HL-60/S4 (cell line): Measurements from ENCODE around the gene MEGF6.
"Not testable (repeated sequence)": the region's sequence is repeated elsewhere in the genome, so short reads cannot be mapped to it uniquely, and the experiment has no call there.

Source experiments
- in situ Hi-C: fragments of 300-500 bp; cut with MboI; formaldehyde crosslinking; loops from 2 replicates; pipeline ENCODE4 v1.14.3; 2022; ENCODE audit warnings: low sequenced_read_pairs

MEGF6 gene

DNA sequence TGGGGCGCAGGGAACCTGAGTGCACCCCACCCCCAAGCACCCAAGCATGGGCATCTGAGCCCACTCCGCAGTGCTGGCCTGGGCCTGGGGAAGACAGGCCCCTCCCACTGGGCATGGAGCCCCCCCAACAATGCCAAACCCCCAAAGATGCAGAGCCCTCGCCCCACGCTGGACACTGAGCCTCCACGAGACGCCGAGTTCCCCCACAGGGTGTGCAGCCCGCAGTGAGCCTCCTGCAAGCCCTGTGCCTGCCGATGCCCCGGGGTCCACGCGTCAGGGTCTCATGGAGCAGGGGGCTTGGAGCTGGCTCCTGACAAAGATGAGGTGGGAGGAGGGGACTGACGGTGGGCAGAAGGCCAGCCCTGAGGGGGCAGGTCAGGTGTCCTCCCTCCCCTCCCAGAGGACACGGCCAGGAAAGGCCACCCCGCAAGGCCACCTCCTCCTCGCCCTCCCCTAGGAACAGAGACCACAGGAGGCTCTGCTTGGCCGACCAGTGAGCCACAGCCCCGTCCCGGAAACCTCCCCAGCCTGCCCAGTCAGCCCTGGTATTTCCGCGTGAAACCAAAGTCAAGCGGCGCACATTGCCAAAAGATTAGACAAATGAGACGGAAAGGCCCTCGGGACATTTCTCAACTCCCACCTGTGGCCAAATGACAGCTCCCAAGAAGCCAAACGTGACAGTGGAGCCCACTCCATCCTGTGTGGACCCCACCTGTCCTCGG, 33.4 kb downstream of the MEGF6 start:
- in situ Hi-C loops, result no loop called here

DNA sequence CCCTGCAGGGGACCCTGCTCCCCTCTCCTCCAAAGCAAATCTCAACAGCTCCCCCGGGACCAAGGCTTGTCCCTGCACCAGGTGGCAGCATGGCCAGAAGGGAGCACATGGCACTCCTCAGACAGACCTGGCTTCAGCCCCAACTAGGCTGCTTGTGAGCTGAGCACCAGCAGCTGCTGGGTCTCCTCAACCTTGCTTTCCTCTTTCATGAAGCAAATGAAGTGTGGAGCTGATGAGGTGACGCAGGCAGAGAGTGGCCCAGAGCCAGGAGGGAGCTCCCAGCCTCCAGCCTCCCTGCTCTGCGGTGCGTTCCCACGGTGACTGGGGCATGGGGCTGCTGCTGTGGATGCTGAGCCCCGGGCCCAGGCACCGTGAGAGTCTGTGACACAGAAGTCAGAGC, 34.0 kb downstream of the MEGF6 start:
- in situ Hi-C loops, result no loop called here

DNA sequence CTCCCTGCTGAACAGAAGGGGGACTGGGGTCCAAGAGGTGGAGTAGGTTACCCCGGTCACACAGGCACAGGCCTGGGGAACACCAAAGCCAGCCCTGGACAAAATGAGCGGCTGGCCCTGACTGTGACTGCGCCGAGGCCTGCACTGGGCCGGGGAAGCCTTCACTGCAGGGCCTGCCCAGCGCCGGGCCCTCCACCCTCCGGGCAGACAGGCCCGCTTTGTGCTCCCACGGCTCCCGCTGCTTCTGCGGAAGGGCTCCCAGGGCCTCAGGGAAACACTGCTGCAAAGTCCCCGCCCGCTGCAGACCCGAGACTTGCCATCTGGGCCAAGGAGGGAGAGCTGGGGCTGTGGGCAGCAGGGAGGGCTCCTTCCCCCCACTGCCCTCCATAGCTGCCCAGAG, 35.3 kb downstream of the MEGF6 start:
- in situ Hi-C loops, result no loop called here

DNA sequence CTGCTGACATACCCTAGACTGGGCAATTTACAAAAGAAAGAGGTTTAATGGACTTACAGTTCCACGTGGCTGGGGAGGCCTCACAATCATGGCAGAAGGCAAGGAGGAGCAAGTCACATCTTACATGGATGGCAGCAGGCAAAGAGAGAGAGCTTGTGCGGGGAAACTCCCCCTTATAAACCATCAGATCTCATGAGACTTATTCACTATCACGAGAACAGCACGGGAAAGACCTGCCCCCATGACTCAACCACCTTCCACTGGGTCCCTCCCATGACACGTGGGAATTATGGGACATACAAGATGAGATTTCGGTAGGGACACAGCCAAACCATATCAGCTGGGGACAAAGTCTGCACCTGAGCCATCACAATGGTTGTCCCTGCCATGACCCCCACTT, 35.8 kb downstream of the MEGF6 start:
- in situ Hi-C loops, result not testable (repeated sequence)

DNA sequence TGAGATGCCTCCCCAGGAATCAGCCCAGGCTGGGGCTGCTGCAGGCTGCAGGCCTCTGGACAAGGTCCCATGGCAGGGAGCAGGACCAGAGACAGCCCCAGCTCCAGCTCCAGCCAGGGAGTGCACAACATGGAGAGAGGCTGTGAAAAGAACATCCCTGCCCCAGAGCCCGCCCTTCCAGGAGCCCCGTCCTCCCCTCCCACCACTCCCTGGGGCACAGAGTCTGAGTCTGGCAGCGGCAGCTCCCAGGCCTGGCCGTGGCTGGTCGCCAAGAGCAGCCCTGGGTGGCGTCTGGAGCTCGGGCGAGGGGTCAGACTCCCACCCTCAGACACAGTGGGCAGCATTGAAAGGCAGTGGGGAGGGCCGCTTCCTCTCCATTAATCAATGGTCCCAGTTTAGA, 37.8 kb downstream of the MEGF6 start:
- in situ Hi-C loops, result no loop called here

DNA sequence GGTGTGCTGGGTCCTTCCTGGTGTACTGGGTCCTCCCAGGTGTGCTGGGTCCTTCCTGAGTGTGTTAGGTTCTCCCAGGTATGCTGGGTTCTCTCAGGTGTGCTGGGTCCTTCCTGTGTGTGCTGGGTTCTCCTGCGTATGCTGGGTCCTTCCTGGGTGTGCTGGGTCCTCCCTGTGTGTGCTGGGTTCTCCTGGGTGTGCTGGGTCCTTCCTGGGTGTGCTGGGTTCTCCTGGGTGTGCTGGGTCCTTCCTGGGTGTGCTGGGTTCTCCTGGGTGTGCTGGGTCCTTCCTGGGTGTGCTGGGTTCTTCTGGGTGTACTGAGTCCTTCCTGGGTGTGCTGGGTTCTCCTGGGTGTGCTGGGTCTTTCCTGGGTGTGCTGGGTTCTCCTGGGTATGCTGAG, 38.7 kb downstream of the MEGF6 start:
- in situ Hi-C loops, result not testable (repeated sequence)

DNA sequence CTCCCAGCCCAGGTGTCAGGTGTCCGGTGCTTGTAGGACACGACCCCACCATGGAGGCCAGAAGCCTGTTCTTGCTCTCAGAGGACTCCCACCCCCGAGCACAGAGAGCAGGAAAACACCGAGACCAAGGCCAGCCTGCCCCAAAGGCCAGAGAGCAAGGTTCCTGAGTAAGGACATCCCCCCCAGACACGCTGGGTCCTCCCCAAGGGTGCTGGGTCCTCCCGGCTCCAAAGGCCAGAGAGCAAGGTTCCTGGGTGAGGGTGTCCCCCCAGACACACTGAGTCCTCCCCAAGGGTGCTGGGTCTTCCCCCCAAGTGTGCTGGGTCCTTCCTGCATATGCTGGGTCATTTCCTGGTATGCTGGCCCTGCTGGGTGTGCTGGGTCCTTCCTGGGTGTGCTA, 40.0 kb downstream of the MEGF6 start:
- in situ Hi-C loops, result no loop called here

DNA sequence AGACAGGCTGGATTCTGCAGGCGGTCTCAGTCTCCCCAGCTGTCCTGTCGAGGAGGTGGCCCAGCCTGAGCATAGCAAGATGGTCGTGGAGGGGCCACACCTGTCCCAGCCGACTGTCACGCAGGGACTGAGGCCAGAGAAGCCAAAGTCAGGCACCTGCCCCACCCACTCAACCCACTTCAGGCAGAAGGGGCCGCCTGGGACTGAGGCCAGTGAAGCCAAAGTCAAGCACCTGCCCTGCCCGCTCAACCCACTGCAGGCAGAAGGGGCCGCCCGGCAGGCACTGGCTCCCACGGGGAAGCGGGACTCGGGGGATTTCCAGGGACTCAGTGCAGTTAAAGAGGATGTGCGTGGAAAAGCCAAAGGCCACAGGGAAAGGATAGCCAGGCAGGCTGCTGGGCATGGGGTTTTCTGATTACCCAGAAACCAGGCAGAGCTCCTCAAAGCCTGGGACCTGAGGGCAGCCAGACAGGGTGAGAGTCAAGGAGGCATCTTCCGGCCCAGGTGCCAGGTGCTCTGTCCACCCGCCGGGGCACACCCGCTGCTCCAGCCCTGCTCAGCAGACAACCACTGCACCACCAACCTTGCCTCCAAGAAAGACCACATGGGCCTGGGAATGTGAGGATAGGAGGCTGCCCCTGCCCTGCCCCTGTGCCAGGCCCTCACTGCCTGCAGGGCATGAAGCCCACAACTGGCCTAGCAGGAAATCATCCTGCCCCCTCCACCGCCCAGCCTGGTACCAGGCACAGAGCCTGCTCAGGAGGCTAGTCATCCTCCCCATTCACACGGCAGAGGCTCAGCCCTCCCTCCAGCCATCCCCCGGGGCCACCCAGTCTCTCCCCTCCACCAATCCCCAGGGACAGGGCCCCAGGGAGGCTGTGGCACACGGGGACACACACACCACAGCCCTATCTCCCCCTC, 41.0 kb downstream of the MEGF6 start:
- in situ Hi-C loops, result no loop called here

DNA sequence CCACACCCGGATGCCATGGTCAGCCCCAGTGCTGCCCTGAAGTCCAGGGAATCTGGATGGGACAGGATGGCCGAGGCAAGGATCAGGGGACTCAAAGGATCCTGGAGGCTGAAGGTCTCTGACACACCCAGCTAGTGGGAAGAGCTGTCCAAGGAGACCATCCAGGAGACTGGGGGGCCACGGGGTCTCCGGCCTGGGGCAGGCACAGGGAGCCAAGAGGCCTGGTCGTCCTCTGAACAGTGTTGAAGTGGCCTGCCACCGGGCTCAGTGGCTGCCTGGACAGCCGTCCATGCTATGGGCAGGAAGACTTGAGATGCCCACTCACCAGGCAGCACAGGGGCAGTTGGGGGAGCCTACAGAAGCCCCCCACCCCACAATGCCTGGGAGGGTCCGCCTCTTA, 41.9 kb downstream of the MEGF6 start:
- in situ Hi-C loops, result no loop called here

DNA sequence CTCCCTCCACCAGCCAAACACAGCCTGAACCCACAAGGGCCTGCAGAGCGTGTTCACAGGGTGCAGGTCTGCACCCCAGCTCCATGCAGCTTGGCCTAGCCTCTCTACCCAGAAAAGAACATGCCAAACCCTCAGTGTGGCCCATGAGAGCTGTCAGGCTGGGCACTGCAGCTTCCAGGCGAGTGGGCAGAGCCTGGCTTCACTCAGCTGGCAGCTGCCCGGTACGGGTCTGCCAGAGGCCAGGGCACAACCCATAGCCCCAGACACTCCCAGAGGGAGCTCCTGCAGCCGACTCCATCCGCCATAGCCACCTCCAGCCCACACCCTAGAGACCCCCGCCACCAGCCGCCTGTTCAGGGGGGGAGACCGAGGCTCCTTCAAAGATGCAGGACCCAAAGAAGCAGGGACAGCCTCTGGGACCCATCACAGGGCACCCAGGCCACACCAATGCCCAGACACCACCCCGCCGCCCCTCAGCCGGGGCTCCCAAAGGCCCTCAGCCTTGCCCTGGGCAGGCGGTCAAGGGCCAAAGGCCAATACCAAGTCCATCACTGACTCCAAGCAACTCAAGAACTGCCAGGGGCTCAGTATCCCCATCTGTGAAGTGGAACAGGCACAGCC, 42.4 kb downstream of the MEGF6 start:
- in situ Hi-C loops, result no loop called here

DNA sequence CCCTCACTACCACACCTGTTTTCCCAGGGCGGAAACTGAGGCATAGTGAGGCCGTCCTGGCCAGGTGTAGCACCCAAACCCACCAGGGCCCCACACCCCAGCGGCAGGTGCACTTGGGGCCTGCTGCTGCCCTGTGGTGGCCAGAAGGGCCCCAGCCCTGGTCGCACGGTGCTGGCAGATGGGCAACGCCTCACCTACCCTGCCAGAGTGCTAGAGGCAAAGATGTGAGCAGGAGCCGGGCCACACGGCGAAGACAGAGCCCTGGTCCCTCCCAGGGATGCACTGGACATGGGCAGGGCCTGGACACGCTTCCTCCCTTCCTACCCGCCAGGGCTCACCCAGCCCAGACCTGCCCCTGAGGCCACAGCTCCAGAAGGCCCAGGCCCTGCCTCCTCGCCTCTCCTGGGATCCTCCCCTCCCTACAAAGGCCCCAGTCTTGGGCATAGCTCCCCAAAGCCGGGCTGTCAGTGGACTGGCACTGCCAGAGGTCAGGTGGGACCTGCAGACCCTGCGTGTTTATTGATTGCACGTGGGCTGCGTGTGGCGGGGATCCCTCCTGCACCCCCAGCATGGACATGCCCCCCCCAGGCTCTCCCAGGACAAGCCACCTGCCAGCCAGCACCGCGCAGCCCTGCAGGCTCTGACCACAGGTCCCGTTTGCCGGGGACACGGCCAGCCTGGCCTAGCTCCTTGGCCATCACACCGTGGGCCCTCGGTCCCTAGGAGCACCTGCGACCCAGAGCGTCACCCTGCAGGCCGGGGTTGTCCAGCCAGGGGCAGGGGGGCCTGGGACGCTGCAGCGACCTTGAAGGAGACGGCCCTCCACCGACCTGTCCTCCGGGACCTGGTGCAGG, 44.1 kb downstream of the MEGF6 start:
- in situ Hi-C loops, result no loop called here

DNA sequence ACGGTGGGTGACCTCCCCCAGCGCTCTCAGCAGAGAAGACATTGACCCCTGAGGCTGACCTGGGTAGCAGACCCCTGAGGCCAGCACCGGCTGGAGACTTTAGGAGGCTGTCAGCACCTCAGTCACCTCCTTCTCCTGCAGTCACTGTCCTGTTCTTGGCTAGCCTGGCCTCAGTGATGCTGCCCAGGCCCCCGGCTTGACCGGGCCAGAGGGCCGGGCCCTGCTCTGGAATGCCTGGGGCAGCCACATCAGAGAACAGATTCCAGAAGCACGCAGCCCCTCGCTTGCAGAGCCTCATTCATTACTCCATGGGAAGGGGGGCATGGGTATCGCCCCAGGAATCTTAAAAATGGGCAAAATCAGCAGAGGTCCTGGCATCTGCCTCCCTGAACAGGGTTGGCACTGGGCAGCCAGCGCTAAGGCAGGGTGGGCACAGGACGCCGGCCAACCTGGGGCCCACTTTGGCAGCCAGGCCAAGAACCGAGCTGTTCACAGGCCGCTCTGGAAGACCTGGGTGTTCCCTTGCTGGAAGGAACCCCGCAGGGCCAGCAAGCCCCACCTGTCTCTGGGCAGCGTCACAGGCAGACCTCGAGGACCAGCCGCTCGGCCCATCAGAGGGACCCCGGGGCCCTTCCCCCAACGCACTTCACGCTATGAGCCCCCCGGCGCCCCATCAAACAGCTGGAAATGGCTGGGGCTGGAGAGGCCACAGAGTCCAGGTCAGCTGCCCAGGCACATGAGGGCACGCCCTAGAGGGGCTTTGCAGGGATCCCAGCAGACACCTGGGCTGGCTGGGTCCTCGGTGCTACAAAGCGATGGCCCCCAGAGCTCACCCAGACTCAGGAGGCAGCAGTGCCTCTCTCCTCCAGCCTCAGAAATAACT, 45.1 kb downstream of the MEGF6 start:
- in situ Hi-C loops, result no loop called here

DNA sequence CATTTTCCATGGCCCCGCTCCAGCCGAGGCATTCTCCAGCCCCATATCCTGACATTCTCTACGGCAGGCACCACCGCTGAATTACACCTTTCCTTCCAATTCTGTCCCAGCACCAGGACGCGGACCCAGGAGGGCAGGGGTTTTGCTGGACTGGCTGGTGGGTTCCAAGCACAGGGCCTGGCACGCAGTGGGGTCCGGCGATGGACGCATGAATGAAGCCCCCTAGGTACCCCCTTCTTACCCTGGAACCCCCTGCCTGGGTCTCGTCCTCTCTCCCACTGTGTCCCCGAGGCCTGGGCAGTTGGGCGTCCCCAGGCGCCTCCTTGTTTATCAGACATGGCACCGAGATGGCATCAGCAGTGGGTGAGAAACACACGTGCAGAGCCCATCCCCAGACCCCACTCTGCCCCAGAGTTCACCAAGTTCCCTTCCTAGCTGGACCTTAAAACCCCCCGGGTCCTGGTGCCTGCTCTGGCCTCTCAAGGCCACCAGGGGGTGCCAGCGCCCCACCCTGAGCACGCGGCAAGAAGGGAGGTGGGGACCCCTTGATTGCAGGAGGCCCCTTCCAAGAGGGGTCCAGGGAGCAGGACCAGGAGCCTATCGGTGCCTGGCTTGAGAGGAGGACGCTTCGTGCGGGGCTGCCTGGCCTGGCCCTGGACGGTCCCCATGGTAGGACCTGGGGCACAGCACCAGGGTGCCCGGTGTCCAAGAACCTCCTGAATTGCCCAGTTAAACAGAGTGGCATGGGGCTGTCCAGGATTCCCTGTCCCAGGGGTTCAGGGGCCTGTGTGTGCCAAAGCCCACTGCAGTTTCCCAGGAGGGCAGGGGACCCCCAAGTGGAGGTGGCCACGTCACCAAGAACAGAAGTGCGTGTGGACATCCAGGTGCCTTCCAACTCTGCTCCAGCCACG, 46.1 kb downstream of the MEGF6 start:
- in situ Hi-C loops, result no loop called here

DNA sequence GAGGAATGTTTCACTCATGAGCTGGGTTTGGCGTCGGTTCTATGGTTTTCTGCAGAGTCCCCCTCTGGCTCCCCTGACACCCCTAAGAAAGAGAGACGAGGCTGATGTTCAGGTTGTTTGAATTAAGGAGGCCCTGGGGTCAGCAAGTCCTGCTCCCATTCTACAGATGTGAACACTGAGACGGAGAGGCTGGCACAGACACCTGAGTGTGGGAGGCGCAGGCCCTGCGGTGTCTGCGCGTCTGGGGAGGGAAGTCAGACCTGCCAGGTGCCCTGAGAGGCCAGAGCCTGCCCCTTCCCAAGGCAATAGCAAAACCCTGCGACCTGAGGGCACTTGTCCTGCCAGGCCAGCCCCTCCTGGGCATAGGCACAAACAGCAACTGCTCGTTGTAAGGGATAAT, 47.7 kb downstream of the MEGF6 start:
- in situ Hi-C loops, result no loop called here

DNA sequence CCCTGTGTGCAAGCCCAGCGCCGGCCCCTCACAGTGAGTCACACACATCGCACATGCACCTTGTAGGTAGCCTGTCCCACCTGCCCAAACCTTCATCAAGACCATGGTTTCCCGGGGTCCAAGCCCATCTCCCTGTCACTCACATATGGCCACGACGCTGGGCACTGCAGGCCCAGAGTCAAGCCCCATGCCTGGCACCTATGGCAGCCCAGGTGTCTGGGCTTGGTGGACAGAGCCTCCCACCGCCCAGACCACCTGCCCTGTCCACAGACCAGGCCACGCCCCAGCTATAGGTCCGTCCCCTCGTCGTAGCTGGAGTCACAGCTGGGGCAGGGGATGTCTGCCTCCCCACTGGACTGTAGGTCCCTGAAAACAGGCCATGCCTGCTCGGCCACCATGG, 48.2 kb downstream of the MEGF6 start:
- in situ Hi-C loops, result no loop called here

DNA sequence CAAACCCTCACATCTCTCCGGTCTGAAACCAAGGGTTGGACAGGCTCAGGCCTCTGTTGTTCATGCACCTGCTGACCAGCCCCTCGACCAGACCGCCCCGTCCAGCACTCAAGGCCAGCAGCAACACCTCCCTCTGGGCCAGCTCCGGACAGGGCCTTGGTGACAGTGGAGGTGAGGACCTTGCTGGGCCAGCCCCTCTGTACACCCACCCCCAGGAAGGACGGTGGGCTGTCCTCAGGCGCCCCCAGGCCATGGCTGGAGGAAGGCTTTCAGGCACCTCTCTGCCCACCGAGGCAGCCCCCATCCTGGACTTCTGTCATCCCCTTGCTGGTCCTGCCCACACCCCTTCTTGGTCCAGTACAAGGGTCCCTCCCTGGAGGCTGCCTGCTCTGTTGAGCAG, 48.6 kb downstream of the MEGF6 start:
- in situ Hi-C loops, result no loop called here

DNA sequence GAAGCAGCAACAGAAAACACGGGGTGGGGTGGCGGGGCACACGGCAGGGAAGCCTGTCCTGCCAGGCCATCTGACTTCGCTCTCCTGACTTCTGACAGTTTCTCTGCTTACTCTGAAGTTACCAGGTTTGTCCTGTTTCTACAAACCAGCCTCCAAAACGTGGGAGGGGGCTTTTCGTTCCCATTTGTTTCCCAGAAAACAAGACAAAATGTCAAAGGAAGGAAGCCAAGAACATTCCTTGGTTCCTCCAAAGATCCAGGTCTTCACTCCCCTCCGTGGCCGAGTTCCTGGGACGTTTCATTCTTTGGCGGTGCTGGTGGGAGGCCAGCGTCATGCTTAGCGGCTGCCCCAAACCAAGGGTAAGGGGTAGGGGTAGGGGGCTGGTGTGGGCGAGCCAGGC, 49.6 kb downstream of the MEGF6 start:
- in situ Hi-C loops, result no loop called here

DNA sequence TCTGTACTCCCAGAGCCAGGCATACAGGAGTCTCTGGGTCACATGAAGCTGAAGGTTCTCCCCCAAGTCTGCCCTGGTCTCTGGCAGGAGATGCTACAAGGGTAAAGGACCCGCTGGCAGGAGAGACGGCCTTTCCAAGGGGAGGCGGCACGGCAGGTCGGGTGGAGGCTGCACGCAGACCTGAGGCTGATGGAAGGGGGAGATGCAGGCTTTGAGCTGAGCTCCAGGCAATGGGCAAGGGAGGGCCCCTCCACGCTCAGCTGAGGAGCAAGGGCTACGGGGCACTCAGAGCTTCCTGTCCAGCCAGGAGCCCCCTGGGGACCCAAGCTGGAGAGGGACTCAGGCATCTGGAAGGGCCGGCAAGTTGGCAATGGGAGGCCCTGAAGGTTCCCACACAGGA, 50.3 kb downstream of the MEGF6 start:
- in situ Hi-C loops, result no loop called here
